ENCODE data around the gene SOX6. TPM values are rescaled to one million over a fixed set of nuclear protein-coding genes. Genes with fewer than 3 reads are reported as not detected.

The SOX6 gene
- total RNA-seq, 1 donor from 2014 or later: 1.6 TPM

DNA sequence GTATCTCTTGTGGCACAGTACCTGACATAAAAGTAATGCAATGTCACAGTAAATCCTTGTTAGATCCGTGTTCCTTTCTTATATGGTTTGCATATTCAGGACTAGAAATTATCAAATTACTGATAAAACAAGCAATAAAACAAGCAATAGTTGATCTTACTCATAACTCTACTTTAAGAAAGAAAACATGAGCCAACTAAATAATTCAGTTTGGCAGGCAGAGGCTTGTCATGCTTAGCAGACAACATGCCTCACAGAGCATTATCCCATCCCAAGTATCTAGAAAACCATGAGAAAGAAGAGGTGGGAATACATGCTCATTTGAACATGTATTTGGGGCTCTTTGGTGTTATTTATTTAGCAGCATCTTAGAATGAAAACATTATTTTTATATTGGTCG lies 241.9 kb downstream of the SOX6 start:
- TF ChIP-seq, protein P1, sequence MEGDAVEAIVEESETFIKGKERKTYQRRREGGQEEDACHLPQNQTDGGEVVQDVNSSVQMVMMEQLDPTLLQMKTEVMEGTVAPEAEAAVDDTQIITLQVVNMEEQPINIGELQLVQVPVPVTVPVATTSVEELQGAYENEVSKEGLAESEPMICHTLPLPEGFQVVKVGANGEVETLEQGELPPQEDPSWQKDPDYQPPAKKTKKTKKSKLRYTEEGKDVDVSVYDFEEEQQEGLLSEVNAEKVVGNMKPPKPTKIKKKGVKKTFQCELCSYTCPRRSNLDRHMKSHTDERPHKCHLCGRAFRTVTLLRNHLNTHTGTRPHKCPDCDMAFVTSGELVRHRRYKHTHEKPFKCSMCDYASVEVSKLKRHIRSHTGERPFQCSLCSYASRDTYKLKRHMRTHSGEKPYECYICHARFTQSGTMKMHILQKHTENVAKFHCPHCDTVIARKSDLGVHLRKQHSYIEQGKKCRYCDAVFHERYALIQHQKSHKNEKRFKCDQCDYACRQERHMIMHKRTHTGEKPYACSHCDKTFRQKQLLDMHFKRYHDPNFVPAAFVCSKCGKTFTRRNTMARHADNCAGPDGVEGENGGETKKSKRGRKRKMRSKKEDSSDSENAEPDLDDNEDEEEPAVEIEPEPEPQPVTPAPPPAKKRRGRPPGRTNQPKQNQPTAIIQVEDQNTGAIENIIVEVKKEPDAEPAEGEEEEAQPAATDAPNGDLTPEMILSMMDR (IDR thresholded peaks at IDR 0.05): no peak
- no peaks in the 10 kb centered on the region for H3K27me3 ChIP-seq
- intact Hi-C loops (cut with DNase I): no loop called here

DNA sequence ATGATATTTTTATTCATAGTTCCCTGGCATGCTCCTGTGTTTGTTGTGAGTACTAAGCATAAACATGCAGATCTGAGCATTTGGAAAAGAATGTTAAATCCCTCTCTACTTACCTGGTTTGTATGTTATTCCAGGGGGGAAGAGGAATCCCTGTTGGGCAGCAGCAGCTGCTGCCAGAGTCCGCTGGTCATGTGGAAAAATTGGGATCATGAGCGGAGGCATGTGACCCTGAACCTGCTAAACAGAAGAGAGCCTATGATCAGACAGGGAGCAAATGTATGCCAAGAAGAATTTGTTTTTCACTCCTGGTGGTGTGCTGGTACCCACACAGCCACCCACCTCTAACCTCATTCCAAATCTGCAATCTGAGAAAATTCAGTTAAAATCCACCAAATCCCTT lies 244.7 kb downstream of the SOX6 start:
- Histone ChIP-seq H3K36me3 (no peaks in the 10 kb centered on the region), H3K4me1 (no peaks in the 10 kb centered on the region), H3K27me3 (no peaks in the 10 kb centered on the region), H3K9me3 (no peaks in the 10 kb centered on the region), H3K27ac (no peak overlapping the region), H3K4me3 (peak overlapping the region in 1 of 2 donors; percentile 13)
- intact Hi-C loops (cut with DNase I): no loop called here
- no peak for DNase-seq (ENCODE audit: low spot score in 2 of 2)
- TF ChIP-seq, protein P1 (IDR thresholded peaks at IDR 0.05): no peak

More for the DNA sequence above, 241.9 kb downstream of the SOX6 start:
- no peak overlapping the region for H3K4me3 ChIP-seq
- H3K9me3 ChIP-seq: no peaks in the 10 kb centered on the region
- no peak overlapping the region for H3K27ac ChIP-seq
- no peak for DNase-seq (ENCODE audit: low spot score in 2 of 2)
- H3K4me1 ChIP-seq: no peaks in the 10 kb centered on the region
- H3K36me3 ChIP-seq: no peaks in the 10 kb centered on the region

DNA sequence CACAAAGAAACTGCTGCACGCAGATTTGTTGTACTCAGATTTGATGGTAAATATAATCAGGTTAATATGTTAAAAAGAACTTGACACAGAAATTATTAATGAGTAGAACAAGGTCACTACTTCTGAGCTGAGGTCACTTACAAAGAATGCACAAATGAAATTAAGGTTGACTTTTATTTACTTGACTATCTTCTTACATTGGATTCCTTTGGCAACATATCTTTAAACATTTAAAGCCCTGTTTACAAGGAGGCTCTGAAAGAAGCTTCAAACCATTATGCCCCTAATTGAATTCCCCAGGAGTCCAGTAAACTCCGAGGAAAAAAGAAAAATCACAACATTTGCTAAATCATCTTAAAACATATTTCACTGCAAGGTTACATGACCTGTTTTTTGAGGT lies 245.5 kb downstream of the SOX6 start:
- DNase-seq (ENCODE audit: low spot score in 2 of 2): no peak
- no peaks in the 10 kb centered on the region for H3K27me3 ChIP-seq
- H3K36me3 ChIP-seq: no peaks in the 10 kb centered on the region
- no peaks in the 10 kb centered on the region for H3K9me3 ChIP-seq
- H3K27ac ChIP-seq: no peak overlapping the region
- no peak overlapping the region for H3K4me3 ChIP-seq
- TF ChIP-seq, protein P1 (IDR thresholded peaks at IDR 0.05): no peak
- no peaks in the 10 kb centered on the region for H3K4me1 ChIP-seq
- intact Hi-C loops (cut with DNase I): no loop called here

DNA sequence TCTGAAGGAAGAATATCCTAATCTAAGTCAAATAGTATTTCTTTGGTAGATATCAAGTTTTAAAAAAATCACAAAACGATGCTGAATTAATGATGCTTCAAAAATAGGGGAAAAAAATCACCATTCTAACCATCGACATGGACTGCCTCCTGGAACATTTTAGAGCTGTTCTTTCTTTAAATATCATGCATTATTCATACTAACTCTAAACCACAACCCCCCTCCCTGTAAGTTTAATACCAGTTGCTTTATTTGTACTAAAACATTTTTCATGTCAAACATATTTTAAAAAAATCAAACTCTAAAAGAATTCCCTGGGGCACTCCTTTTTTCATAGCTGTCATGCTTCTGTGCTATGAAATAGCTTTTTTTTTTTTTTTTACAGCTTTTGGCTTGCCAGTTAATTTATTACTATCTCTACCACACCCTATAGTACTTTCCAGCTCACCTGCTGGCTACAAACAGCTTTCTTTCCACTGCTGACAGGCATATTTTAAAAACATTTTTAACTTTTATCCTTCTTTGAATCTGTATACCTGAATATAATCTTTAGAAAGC lies 256.9 kb downstream of the SOX6 start:
- intact Hi-C loops (cut with DNase I): no loop called here
- H3K27me3 ChIP-seq: no peaks in the 10 kb centered on the region
- DNase-seq (ENCODE audit: low spot score in 2 of 2): no peak
- TF ChIP-seq, protein P1 (IDR thresholded peaks at IDR 0.05): no peak
- peaks cover 0 to 4% of the 10 kb centered on the region in 2 donors for H3K9me3 ChIP-seq
- no peaks in the 10 kb centered on the region for H3K36me3 ChIP-seq
- H3K4me3 ChIP-seq: no peak overlapping the region
- H3K4me1 ChIP-seq: no peaks in the 10 kb centered on the region
- no peak overlapping the region for H3K27ac ChIP-seq

DNA sequence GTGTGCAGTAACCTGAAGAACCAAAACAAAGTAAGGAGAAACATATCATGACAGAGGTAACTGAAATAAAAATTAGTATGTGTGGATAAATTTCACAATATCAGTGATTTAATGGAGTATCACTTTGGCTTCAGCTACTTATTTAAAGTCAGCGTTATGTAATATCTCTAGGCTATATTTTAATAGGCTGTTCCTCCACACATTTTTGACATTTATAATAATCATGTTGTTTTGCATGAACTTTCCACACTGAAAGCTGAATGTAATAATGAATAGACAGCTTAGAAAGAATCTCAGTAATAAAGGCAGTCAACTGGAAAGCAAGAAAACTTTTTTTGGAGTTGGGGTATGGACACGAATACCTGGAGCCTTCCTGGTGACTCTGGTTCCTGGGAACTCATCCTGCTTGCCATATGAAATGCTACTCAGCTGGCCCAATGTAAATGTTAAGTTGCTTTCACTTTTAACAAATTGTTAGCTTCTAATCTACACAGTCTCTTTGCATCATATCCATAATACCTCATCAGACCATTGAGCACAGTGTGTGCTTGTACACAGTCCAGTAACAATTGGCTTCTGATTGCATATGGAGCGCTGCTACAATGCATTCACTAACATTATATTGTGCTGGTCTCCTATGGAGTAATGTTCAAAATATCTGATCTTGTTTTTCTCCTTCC lies 257.7 kb downstream of the SOX6 start:
- DNase-seq (ENCODE audit: low spot score in 2 of 2): no peak
- H3K27me3 ChIP-seq: no peaks in the 10 kb centered on the region
- H3K4me3 ChIP-seq: no peak overlapping the region
- H3K4me1 ChIP-seq: no peaks in the 10 kb centered on the region
- peaks cover 0 to 4% of the 10 kb centered on the region in 2 donors for H3K9me3 ChIP-seq
- H3K36me3 ChIP-seq: no peaks in the 10 kb centered on the region
- no peak overlapping the region for H3K27ac ChIP-seq
- TF ChIP-seq, protein P1 (IDR thresholded peaks at IDR 0.05): no peak
- intact Hi-C loops (cut with DNase I): no loop called here

Measured in ascending aorta (tissue), 2 donors.